ENCODE data around the gene SNN.

Gene SNN

GRCh38 chr16:11668623-11669379 lies 546 bp downstream of the SNN start:
- DNase-seq, result peak in 1 of 2 donors; percentile 28

GRCh38 chr16:11669380-11670146 lies 1.3 kb downstream of the SNN start:
- peak in 1 of 2 donors; percentile 73 for DNase-seq

GRCh38 chr16:11670171-11671131 lies 2.2 kb downstream of the SNN start:
- DNase-seq, result peak; percentile 23 to 46

GRCh38 chr16:11671271-11671670 lies 3.0 kb downstream of the SNN start:
- no peak for DNase-seq

- no peak for DNase-seq
Observed at GRCh38 chr16:11671676-11672075, 3.4 kb downstream of the SNN start.

- peak; percentile 56 to 64 for DNase-seq
Observed at GRCh38 chr16:11672206-11673090, 4.2 kb downstream of the SNN start.

GRCh38 chr16:11673091-11674000 lies 5.1 kb downstream of the SNN start:
- DNase-seq, result no peak

- DNase-seq, result no peak
Observed at GRCh38 chr16:11674001-11674817, 6.0 kb downstream of the SNN start.

- DNase-seq, result no peak
Observed at GRCh38 chr16:11674818-11675560, 6.7 kb downstream of the SNN start.

GRCh38 chr16:11675561-11676511 lies 7.6 kb downstream of the SNN start:
- DNase-seq, result no peak

- DNase-seq, result no peak
Observed at GRCh38 chr16:11676799-11677198, 8.5 kb downstream of the SNN start.

- DNase-seq, result no peak
Observed at GRCh38 chr16:11677451-11677951, 9.2 kb downstream of the SNN start.

- no peak for DNase-seq
Observed at GRCh38 chr16:11677959-11678881, 10.0 kb downstream of the SNN start.

GRCh38 chr16:11679250-11679649 lies 11.0 kb downstream of the SNN start:
- no peak for DNase-seq

- no peak for DNase-seq
Observed at GRCh38 chr16:11679941-11680911, 12.0 kb downstream of the SNN start.

Data from CD4-positive, alpha-beta T cell treated with Interferon alpha-2 for 1 hour (primary cell).